HS-27A (cell line): ENCODE measurements around the gene HLX.

Experiments used
- DNase-seq: peaks from one replicate; pipeline ENCODE4 v3.0.0-alpha.2; 2012; ENCODE audit warnings: low read depth, missing footprints

The HLX gene

DNA sequence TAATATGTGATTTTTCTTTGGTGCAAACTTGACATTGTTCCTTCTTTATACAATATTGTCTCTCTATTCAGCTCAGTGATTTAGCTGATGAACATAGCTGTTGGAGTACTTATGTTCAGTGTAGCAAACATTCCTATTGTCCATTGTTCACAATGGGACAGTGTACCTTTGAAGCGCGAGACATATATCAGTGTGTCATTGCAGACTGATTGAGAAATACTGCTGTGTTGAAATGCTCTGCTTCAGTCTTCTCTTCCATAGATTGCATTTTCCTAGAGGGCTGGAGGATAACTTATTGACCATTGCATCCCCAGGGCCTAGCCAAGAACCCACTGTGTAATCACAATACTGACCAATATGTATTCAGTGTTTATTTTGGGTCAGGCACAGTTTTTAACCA, 46.5 kb downstream of the HLX start:
- no peak for DNase-seq

GRCh38 chr1:220926146-220926545, 46.9 kb downstream of the HLX start:
- no peak for DNase-seq

DNA sequence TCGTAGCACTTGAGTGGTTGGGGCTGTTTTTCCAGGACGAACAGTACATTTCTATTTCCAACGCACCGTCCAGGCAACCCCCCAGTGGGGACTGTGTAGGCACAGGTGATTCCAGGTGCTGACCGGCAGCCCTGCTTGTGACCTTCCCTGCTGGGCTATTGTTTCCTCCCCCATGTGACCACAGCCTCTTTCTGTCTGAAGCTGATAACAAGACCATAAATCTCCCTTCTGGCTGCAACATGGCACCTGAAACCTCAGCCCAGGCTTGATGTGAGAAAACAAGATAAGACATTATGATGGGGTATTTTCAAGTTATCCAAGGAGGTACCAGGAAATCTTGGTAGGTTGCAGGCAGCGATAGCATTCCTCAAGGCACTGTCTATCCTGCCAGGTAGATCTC, 48.2 kb downstream of the HLX start:
- DNase-seq: no peak

GRCh38 chr1:220928320-220928719, 49.1 kb downstream of the HLX start:
- DNase-seq: no peak

GRCh38 chr1:220928725-220929300, 49.6 kb downstream of the HLX start:
- DNase-seq: no peak

DNA sequence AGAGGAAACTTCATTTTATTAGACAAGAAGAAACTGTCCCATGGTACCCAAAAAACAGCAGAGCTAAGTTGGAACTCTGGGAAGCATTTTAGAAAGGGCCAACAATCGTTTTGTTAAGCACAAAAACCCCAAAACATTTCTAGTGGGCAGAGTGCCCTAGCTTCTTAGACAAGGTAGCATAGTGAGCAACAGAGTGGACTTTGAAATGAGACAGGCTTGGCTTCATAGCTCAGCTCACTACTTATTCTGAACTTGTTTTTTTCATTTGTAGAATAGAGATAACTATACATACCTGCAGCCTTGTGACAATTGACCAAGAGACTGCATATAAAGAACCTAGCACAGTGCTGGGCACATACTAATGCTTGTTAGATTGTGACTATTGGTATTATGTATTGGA, 50.1 kb downstream of the HLX start:
- DNase-seq: no peak
